NAMALWA (cell line): ENCODE results near the gene PPL.
A peak's percentile ranks its signal among the peaks of the same experiment; 100 is the strongest.
"Not testable (repeated sequence)": the region's sequence is repeated elsewhere in the genome, so short reads cannot be mapped to it uniquely, and the experiment has no call there.

Source experiments
- DNase-seq: peaks from one replicate; pipeline ENCODE4 v3.0.0-alpha.2; 2015; ENCODE audit warnings: low spot score

Gene PPL

GRCh38 chr16:4904942-4905615, 31.9 kb downstream of the PPL start:
- no peak for DNase-seq

- DNase-seq, result no peak
Measured at GRCh38 chr16:4904108-4904941, 32.6 kb downstream of the PPL start.

GRCh38 chr16:4902038-4902437, 34.9 kb downstream of the PPL start:
- DNase-seq, result no peak

- no peak for DNase-seq
Measured at GRCh38 chr16:4900750-4901149, 36.2 kb downstream of the PPL start.

GRCh38 chr16:4900036-4900435, 36.9 kb downstream of the PPL start:
- DNase-seq, result no peak

- DNase-seq, result no peak
Measured at GRCh38 chr16:4899474-4899846, 37.5 kb downstream of the PPL start.

- DNase-seq, result no peak
Measured at GRCh38 chr16:4898811-4899473, 38.0 kb downstream of the PPL start.

DNA sequence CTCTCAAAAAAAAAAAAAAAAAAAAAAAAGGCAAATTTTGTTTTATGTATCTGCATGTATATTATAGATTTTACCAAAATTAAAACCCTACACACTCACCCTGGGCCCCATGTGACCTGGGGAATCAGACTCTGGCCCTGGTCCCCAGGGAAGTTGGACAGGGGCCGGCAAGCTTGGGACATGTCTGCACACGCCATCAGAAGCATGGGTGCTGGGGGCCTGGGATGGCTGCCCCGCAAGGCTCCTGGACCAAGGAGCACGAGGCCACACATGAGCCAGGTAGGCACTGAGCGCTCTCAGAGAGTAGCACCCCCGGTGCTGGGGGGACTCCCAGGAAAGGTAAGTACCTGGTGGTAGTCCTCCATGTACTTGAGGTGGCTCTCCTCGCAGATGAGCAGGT, 39.6 kb downstream of the PPL start:
- no peak for DNase-seq

GRCh38 chr16:4896761-4897160, 40.2 kb downstream of the PPL start:
- DNase-seq, result not testable (repeated sequence)

DNA sequence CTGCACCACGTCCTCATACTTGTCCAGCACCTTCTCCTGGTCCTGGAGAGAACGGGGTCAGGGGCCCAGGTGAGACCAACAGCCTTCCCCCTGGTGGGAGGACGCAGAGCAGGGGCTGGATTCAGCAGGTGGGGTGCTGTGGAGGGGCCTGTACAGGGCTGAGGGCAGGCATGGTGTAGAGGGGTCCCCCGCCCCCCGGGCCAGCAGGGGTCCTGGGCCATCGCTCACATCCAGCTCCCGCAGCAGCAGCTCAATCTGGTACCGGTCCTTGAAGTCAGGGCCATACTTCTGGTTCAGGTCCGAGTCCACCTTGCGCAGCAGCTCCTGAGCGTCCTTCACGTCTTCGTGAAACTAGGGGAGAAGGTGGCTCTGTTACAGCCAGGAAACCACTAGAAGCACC, 41.6 kb downstream of the PPL start:
- no peak for DNase-seq

GRCh38 chr16:4894276-4895150, 42.4 kb downstream of the PPL start:
- peak; percentile 59 for DNase-seq

DNA sequence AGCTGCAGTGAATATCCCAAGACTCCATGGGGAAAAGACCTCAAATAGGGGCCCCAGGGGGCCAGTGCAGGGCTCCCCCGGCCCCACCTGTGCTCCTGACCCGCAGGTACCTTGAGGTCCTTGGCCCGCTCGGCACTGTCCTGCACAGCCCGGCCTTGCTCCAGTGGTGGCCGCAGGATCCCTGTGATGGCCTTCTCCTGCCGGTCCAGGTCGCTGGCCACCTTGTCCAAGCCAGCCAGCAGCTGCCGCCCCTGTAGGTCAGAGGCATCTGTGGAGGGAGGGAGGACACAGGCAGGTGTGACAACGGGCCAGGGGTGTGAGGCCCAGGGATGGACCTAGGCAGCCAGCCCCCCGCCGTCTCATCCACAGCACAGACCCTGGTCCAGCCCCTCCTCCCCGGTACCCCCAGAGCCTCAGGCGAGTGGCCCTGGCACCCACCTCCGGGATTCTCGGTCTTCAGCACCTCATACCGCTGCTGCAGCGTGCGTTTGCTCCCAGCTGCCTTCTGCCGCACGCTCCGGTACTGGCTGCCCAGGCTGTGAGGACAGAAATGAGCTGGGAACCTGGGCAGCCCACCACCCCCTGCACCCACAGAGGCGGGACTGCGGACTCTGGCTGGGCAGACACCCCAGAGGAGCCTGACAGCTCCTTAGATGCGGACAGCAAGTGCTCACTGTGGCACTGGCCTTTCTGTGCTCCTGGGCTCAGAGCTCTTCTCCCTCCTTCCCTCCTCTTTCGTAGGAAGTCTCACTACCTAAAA, 43.7 kb downstream of the PPL start:
- DNase-seq, result no peak

- DNase-seq, result no peak
Measured at GRCh38 chr16:4892361-4893102, 44.4 kb downstream of the PPL start.

DNA sequence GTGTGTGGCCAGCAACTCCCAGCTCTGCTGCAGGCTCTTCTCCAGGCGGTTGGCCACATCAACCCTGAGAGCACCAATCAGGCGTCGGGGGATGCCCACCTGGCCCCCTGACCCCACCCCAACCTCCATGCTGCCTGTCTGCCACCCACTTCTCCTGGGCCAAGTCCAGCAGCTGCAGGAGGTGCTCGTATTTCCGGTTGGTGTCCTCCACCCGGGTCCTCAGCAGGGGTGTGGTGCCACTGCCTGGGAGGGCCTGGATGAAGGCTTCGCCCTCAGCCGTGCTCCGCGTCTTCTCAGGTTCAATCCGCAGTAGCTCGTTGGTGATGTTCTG, 45.1 kb downstream of the PPL start:
- no peak for DNase-seq

- no peak for DNase-seq
Measured at GRCh38 chr16:4891097-4891885, 45.7 kb downstream of the PPL start.

DNA sequence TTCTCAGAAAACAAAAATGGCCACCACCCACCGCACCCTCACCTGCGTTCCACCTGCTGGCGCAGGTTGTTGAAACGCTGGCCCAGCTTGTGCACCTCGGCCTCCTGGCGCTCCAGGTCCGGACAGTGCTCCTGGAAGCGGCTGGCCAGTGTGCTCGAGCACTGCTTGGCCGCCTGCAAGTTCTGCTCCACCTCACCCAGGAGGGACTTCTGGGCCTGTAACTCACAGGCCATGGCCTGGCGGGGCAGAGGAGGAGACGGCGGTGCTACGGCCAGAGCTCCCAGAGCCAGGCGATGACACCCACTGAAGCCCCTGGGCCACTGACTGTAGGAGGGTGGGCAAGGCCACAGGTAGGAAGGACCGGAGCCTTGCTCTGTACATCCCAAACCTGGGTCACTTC, 46.3 kb downstream of the PPL start:
- DNase-seq, result no peak

- no peak for DNase-seq
Measured at GRCh38 chr16:4890026-4890425, 46.9 kb downstream of the PPL start.

- DNase-seq, result no peak
Measured at GRCh38 chr16:4888428-4889135, 48.4 kb downstream of the PPL start.

GRCh38 chr16:4886151-4886550, 50.8 kb downstream of the PPL start:
- DNase-seq, result no peak
